NT2/D1 (cell line): ENCODE measurements around the gene SLC9A9.
"Not testable (repeated sequence)": the region's sequence is repeated elsewhere in the genome, so short reads cannot be mapped to it uniquely, and the experiment has no call there.

Source experiments
- DNase-seq: peaks from one replicate; pipeline ENCODE4 v3.0.0-alpha.2; 2011; ENCODE audit warnings: low read depth, low spot score
- H3K27me3 ChIP-seq: 2 replicates; pipeline ENCODE4 v1.6.0; 2011; ENCODE audit warnings: mild to moderate bottlenecking; ENCODE audit not compliant: insufficient read length, insufficient read depth
- H3K36me3 ChIP-seq: 2 replicates; pipeline ENCODE4 v1.6.1; 2011; ENCODE audit warnings: mild to moderate bottlenecking, low read length, mixed read lengths; ENCODE audit not compliant: insufficient read depth, insufficient read length
- H3K4me1 ChIP-seq: 2 replicates; pipeline ENCODE4 v1.5.1; 2011; ENCODE audit not compliant: insufficient read depth, insufficient read length
- H3K4me3 ChIP-seq: 2 replicates; pipeline ENCODE4 v1.5.1; 2011; ENCODE audit warnings: low read depth; ENCODE audit not compliant: insufficient read length
- H3K9ac ChIP-seq: 2 replicates; pipeline ENCODE4 v1.6.0; 2011; ENCODE audit warnings: low read depth; ENCODE audit not compliant: insufficient read length
- H3K9me3 ChIP-seq: 2 replicates; pipeline ENCODE4 v1.5.1; 2011; ENCODE audit warnings: mild to moderate bottlenecking, low read length; ENCODE audit not compliant: insufficient read depth
- SUZ12 ChIP-seq: IDR thresholded peaks from 2 replicates; pipeline ENCODE4 v1.6.1; 2011; ENCODE audit not compliant: insufficient read length, insufficient read depth; ENCODE audit errors: extremely low read depth
- YY1 ChIP-seq: IDR thresholded peaks from 2 replicates; pipeline ENCODE4 v1.6.1; 2011; ENCODE audit not compliant: insufficient read length, insufficient read depth
- ZNF274 ChIP-seq: IDR thresholded peaks from 2 replicates; pipeline ENCODE4 v1.6.1; 2011; ENCODE audit warnings: mild to moderate bottlenecking, low read depth, low read length

Gene SLC9A9

DNA sequence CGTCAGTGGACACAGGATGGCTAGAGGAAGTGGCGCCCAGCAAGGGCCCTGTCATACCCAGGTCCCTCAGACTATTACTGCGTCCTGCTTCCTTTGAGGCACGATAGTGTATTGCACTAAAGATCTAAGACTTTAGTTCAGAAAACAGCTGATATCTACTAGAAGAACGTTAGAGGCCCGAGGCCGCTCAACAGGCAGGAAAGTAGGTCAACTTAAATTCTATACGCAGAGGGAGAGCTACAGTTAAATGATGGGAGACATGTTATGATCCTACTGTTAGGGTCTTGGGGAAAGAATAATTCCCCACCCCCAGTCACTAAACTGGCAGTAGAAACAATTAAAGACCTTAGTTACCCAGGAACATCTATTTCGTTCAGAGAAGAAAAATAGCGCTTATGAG is 410.9 kb downstream of the SLC9A9 start:
- H3K27me3 ChIP-seq = no peaks in the 10 kb centered on the region
- peaks cover 4% of the 10 kb centered on the region for H3K4me1 ChIP-seq

GRCh38 chr3:143436231-143436930 is 411.9 kb downstream of the SLC9A9 start:
- TF ChIP-seq ZNF274 (no peak), YY1 (no peak), SUZ12 (no peak)
- no peaks in the 10 kb centered on the region for H3K27me3 ChIP-seq
- no peak overlapping the region for H3K9ac ChIP-seq
- no peaks in the 10 kb centered on the region for H3K36me3 ChIP-seq
- no peak for DNase-seq
- H3K9me3 ChIP-seq = no peaks in the 10 kb centered on the region
- peaks cover 4% of the 10 kb centered on the region for H3K4me1 ChIP-seq
- H3K4me3 ChIP-seq = no peak overlapping the region

More for the DNA sequence above, 410.9 kb downstream of the SLC9A9 start:
- no peaks in the 10 kb centered on the region for H3K9me3 ChIP-seq
- H3K9ac ChIP-seq = no peak overlapping the region
- DNase-seq = no peak
- H3K4me3 ChIP-seq = no peak overlapping the region
- no peaks in the 10 kb centered on the region for H3K36me3 ChIP-seq
- TF ChIP-seq ZNF274 = no peak
- no peak for TF ChIP-seq SUZ12

GRCh38 chr3:143433787-143434378 is 414.4 kb downstream of the SLC9A9 start:
- no peak overlapping the region for H3K4me3 ChIP-seq
- no peak for TF ChIP-seq ZNF274
- no peak for TF ChIP-seq SUZ12
- TF ChIP-seq YY1 = no peak
- no peak for DNase-seq

GRCh38 chr3:143431298-143431697 is 417.0 kb downstream of the SLC9A9 start:
- not testable (repeated sequence) for H3K9me3 ChIP-seq

More at GRCh38 chr3:143433787-143434378, 414.4 kb downstream of the SLC9A9 start:
- no peaks in the 10 kb centered on the region for H3K36me3 ChIP-seq
- H3K4me1 ChIP-seq = peaks cover 9% of the 10 kb centered on the region
- H3K9me3 ChIP-seq = no peaks in the 10 kb centered on the region
- no peaks in the 10 kb centered on the region for H3K27me3 ChIP-seq
- no peak overlapping the region for H3K9ac ChIP-seq

GRCh38 chr3:143430568-143430967 is 417.7 kb downstream of the SLC9A9 start:
- TF ChIP-seq ZNF274 (no peak), SUZ12 (no peak), YY1 (no peak)

More at GRCh38 chr3:143431298-143431697, 417.0 kb downstream of the SLC9A9 start:
- not testable (repeated sequence) for H3K4me3 ChIP-seq, DNase-seq, H3K36me3 ChIP-seq, H3K4me1 ChIP-seq, H3K9ac ChIP-seq, H3K27me3 ChIP-seq

DNA sequence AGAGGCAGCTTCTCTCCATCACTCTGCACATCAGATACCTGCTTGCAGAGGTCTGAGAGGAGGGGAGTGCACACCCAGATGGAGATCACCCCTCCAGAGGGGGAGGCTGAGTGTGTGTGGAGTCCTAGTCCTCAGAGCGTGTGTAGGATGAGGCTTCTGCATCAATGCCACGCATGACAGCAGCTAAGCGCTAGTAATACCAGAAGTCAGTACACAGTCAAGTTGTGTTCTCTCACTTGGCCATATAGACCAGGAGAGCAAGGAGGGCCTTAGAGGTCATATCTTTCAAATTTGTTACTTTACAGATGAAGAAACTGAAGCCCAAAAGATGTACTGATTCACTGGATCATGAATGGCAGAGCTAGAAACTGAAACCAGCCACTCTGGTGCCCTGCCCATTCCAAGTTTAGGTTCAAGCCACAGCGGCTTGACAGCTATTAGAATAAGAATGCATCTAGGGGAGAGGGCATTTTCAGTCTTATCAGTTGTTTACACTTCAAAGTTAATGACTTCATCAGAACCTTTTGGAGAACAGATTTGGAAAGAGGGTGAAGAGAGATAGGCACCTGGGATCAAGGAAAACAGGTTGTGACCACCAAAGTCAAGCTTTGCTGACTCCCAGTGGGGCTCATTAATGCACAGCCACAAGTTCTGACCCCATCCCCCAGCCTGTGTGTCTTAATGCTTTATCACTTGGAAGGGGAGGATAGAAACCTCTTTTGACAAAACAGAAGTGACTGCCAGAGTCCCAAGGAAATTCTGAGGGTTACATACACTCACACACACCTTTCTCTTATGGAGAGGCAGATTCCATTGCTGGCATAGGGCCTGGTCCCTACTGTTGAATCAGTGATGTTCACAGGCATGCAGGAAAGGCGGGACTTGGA is 418.4 kb downstream of the SLC9A9 start:
- Histone ChIP-seq H3K9me3 (no peaks in the 10 kb centered on the region), H3K4me3 (no peak overlapping the region), H3K27me3 (no peaks in the 10 kb centered on the region), H3K9ac (no peak overlapping the region), H3K36me3 (no peaks in the 10 kb centered on the region), H3K4me1 (peaks cover 9% of the 10 kb centered on the region)
- no peak for TF ChIP-seq YY1
- no peak for TF ChIP-seq ZNF274
- no peak for TF ChIP-seq SUZ12
- no peak for DNase-seq

More at GRCh38 chr3:143430568-143430967, 417.7 kb downstream of the SLC9A9 start:
- peaks cover 9% of the 10 kb centered on the region for H3K4me1 ChIP-seq
- no peak overlapping the region for H3K4me3 ChIP-seq
- H3K9ac ChIP-seq = no peak overlapping the region
- H3K27me3 ChIP-seq = no peaks in the 10 kb centered on the region
- H3K36me3 ChIP-seq = no peaks in the 10 kb centered on the region
- no peak for DNase-seq
- no peaks in the 10 kb centered on the region for H3K9me3 ChIP-seq

- no peaks in the 10 kb centered on the region for H3K9me3 ChIP-seq
- TF ChIP-seq YY1 (no peak), SUZ12 (no peak), ZNF274 (no peak)
- H3K4me1 ChIP-seq = peaks cover 9% of the 10 kb centered on the region
- H3K27me3 ChIP-seq = no peaks in the 10 kb centered on the region
- DNase-seq = no peak
- no peak overlapping the region for H3K4me3 ChIP-seq
- H3K36me3 ChIP-seq = no peaks in the 10 kb centered on the region
- no peak overlapping the region for H3K9ac ChIP-seq
Observed at GRCh38 chr3:143428294-143428693, 420.0 kb downstream of the SLC9A9 start.
